ENCODE data around the gene LTBR. TPM values are rescaled to one million over a fixed set of nuclear protein-coding genes. Genes with fewer than 3 reads are reported as not detected.

The LTBR gene
- total RNA-seq, 2 donors from 2014 or later, result 63.6 to 72.1 TPM

DNA sequence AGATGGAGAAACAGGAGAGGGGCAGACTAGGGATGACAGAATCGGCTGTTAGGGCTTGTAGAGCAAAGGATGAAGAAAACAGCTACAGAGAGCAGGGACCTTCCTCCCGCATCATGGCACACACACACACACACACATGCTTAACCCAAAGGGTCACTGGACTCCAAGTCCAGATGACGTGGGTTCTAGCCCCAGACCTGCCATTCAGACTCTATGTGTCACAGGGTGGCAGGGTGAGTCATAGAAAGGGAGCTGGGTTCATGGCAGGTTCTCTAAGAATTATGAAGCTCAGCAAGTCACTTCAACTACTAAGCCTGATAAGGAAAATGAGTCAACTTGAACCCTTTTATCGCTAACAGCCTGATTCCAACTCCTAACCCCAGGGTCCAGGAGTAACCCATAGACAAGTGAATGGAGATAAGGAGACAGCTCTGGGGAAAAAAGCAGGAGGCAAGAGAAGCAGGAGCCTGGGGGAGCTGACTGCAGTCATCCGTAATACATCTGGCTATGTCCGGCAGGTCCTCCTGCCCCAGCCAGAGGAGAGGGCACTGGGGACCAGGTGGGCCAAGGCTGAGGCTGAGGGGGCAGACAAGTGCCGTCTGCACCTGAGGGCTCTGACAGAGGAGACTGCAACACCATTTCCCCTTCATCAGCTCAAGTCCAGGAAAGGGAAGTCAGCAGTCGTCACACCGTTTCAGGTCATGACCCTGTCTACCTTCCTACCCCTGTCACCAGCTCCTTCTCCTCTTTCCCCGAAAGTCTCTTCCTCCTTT, 38.5 kb upstream of the LTBR start:
- Histone ChIP-seq H3K36me3 (no peaks in the 10 kb centered on the region), H3K27ac (peak overlapping the region; percentile 61 to 79), H3K4me3 (no peak overlapping the region), H3K4me1 (peaks cover 0 to 54% of the 10 kb centered on the region in 2 donors), H3K27me3 (no peaks in the 10 kb centered on the region), H3K9me3 (no peaks in the 10 kb centered on the region)
- TF ChIP-seq, protein P1, sequence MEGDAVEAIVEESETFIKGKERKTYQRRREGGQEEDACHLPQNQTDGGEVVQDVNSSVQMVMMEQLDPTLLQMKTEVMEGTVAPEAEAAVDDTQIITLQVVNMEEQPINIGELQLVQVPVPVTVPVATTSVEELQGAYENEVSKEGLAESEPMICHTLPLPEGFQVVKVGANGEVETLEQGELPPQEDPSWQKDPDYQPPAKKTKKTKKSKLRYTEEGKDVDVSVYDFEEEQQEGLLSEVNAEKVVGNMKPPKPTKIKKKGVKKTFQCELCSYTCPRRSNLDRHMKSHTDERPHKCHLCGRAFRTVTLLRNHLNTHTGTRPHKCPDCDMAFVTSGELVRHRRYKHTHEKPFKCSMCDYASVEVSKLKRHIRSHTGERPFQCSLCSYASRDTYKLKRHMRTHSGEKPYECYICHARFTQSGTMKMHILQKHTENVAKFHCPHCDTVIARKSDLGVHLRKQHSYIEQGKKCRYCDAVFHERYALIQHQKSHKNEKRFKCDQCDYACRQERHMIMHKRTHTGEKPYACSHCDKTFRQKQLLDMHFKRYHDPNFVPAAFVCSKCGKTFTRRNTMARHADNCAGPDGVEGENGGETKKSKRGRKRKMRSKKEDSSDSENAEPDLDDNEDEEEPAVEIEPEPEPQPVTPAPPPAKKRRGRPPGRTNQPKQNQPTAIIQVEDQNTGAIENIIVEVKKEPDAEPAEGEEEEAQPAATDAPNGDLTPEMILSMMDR (IDR thresholded peaks at IDR 0.05), result no peak
- peak; percentile 92 for DNase-seq (ENCODE audit: low spot score)

GRCh38 chr12:6346235-6346832, 37.6 kb upstream of the LTBR start:
- Histone ChIP-seq H3K4me3 (no peak overlapping the region), H3K27me3 (no peaks in the 10 kb centered on the region), H3K4me1 (peaks cover 0 to 54% of the 10 kb centered on the region in 2 donors), H3K36me3 (no peaks in the 10 kb centered on the region), H3K27ac (peak overlapping the region; percentile 61 to 79), H3K9me3 (no peaks in the 10 kb centered on the region)
- TF ChIP-seq, protein P1 (IDR thresholded peaks at IDR 0.05), result no peak
- DNase-seq (ENCODE audit: low spot score), result no peak

- Histone ChIP-seq H3K27ac (peak overlapping the region; percentile 61 to 79), H3K36me3 (no peaks in the 10 kb centered on the region), H3K4me1 (peaks cover 0 to 54% of the 10 kb centered on the region in 2 donors), H3K9me3 (no peaks in the 10 kb centered on the region), H3K4me3 (no peak overlapping the region), H3K27me3 (no peaks in the 10 kb centered on the region)
- no peak for DNase-seq (ENCODE audit: low spot score)
- TF ChIP-seq, protein P1 (IDR thresholded peaks at IDR 0.05), result no peak
Measured at GRCh38 chr12:6346942-6347341, 37.0 kb upstream of the LTBR start.

- TF ChIP-seq, protein P1 (IDR thresholded peaks at IDR 0.05), result no peak
Measured at GRCh38 chr12:6347367-6348338, 36.3 kb upstream of the LTBR start.

GRCh38 chr12:6351622-6352021, 32.3 kb upstream of the LTBR start:
- Histone ChIP-seq H3K4me1 (peaks cover 0 to 19% of the 10 kb centered on the region in 2 donors), H3K4me3 (no peak overlapping the region), H3K27me3 (no peaks in the 10 kb centered on the region), H3K36me3 (no peaks in the 10 kb centered on the region), H3K9me3 (no peaks in the 10 kb centered on the region), H3K27ac (no peak overlapping the region)
- DNase-seq (ENCODE audit: low spot score), result no peak
- TF ChIP-seq, protein P1 (IDR thresholded peaks at IDR 0.05), result no peak

More at GRCh38 chr12:6347367-6348338, 36.3 kb upstream of the LTBR start:
- Histone ChIP-seq H3K36me3 (no peaks in the 10 kb centered on the region), H3K9me3 (no peaks in the 10 kb centered on the region), H3K4me3 (peak overlapping the region in 1 of 2 donors; percentile 10), H3K27ac (peak overlapping the region; percentile 61 to 79), H3K4me1 (peaks cover 0 to 47% of the 10 kb centered on the region in 2 donors), H3K27me3 (no peaks in the 10 kb centered on the region)
- DNase-seq (ENCODE audit: low spot score), result peak; percentile 92

All from right atrium auricular region (tissue), 2 donors.